CMK (cell line): Measurements from ENCODE around the gene TBC1D5.

Experiments
- DNase-seq: peaks from one replicate; pipeline ENCODE4 v3.0.0-alpha.2; 2010; ENCODE audit warnings: low read depth

TBC1D5 gene

DNA sequence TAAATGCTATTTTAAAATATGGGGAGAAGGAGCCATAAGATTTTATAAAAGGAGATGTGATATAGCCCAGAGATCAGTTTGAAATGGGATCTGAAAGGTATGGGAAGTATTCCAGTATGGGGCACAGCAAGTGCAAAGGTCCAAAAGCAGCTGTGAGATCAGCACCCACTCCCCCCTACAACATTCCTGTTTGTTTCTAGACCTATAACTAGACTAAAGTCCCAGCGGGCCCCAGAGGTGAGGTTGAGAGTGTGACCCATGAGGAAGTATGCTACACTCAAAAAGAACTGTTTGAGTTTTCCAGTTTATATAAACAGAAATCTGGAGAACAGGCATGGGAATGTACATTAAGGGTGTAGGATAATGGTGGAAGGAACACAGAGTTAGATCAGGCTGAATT is 152.5 kb downstream of the TBC1D5 start:
- DNase-seq, result no peak

DNA sequence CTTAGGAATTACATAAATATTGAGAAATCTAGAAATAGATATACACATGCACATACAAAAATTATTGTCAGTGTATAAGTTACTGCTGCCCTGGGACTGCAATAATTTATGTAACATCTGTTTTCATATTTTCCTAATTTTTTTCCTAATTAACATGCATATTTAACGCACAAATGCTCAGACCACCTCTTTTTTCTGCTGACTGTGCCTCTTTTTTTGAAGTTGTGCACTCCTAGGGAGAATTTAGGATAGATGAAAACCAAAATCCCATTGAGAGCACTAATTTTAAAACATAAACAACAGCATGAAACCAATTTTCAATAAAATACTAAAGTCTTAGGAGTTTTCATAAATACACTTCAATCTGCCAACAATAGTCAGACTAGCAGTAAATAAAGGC is 154.0 kb downstream of the TBC1D5 start:
- no peak for DNase-seq

DNA sequence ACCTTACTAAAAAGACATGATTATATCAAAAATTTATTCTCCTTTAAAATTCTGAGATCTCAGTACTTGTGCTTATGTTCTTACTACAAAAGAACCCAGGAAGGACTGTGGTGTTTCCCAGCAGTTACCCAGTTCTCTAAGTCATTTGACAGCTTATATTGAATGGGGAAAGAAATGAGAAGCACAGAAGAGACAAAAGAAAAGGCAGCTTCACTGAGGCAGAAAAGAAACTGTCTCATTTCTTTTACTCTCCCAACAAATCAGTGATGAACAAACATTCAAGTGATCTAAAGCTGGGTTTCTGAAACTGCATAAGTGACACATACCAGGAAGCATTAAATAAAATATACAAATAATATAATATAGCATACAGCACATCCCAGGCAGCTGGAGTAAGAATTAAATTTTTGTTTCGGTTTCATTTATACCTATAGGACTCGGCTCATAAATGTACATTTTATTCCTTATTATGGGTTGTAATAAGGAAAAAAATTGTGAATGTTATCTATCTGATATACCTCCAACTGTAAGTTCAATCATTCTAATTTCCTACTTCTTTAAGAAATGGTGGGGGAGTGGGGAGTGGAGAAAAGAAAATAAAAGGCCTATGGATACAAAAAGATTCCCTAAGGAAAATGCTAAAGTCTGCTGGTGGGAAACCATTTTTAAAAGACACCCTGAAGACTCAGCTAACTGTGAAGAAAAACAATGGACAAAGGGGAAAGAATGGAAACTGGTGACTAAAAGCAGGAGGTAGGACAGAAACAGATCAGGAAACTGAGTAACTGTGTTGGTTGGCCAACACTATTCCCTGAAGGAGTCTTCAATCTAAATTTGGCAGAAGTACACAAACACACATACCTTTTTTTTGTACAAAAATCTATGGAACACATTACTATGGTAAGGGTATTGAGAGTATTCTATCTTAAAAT is 156.8 kb downstream of the TBC1D5 start:
- DNase-seq, result no peak

DNA sequence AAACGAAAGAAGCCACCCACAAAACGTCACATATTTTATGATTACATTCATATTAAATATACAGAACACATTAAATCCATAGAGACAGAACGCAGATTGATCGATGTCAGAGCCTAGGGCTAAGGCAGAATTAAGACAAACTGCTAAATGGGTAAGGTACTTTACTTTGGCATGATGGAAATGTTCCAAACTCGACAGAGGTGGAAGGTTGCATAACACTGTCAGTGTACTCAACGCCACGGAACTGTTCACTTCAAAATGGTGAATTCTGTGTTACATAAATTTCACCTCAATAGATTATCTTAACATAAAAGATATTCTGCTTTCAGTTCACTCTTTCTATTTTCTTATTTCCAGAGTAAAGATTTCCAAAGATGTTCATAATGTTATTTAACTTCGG is 158.4 kb downstream of the TBC1D5 start:
- DNase-seq, result no peak

DNA sequence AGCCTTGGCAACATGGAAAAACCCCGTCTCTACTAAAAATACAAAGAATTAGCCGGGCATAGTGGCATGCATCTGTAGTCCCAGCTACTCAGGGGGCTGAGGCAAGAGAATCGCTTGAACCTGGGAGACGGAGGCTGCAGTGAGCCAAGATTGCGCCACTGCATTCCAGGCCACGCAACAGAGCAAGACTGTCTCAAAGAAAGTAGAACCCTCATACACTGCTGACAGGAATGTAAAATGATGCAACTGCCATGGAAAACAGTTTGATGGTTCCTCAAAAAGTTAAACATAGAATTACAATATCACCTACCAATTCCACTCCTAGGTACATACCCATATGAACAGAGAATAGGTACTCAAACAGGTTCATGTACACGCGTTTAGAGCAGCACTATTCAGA is 158.9 kb downstream of the TBC1D5 start:
- DNase-seq, result no peak

DNA sequence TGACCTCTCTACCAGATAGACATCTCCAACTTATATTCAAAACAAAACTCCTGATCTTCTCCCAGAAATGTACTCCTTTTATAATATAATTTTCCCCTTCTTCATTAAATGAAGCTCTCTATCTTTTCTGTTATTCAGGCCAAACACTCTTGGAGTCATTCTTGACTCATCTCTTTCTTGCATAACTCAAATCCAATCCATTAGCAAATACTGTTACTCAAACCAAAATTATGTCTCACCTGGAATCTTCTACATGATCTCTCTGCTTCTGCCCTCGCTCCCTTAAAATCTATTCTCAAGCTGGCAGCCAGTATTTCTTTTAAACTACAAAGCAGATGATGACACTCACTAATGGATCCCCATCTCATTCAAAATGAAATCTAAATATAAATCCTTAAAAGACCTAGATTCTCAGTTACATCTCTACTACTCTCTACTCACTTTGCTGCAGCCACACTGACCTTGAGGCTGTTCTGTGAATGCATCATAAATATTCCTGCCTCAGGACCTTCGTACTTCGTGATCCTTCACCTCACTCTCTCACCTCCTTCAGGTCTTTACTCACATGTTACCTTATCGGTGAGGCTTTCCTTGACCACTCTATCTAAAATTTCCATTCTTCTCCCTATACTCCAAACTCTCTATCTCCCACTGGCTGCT is 160.9 kb downstream of the TBC1D5 start:
- DNase-seq, result no peak

DNA sequence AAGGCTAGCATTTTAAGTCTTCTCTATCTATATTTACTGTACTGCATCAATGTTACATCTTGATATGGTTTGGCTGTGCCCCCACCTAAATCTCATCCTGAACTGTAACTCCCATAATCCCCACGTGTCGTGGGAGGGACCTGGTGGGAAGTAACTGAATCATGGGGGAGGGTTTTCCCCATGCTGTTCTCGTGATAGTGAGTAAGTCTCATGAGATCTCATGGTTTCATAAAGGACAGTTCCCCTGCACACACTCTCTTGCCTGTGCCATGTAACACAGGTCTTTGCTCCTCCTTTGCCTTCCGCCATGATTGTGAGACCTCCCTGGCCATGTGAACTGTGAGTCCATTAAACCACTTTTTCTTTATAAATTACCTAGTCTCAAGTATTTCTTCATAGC is 161.5 kb downstream of the TBC1D5 start:
- peak; percentile 21 for DNase-seq

DNA sequence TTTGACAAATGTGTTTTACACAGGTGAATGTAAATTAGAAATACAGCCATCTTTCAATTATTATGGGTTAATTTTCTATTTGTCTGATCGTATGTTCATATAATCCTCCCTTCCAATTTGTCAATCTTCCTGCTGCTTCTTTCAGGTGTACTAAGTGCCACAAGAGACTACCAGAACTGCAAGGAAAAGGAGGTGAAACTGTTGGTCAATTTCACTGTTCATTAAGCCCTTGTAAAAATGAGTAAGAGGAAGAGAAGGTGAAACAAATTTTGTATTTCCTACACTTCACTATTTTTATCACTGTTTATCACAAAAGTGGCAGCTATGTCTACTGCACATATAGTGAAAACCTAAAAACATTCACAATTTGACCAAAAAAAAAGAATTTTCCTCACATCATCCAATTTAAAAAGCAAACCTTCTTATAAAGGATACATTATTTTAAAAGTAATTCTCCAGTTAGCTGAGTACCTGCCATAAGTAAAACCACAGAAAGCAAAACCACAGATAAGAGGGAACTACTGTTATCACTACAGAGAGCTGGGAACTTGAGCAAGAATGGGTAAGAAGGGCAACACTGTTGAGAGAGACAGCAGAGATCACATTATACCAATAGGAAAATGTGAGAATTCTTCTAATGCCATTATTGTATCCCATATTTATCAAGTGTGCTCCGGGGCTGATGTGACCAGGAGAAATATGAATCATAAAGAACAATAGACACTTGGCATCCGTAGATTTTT is 163.0 kb downstream of the TBC1D5 start:
- no peak for DNase-seq

DNA sequence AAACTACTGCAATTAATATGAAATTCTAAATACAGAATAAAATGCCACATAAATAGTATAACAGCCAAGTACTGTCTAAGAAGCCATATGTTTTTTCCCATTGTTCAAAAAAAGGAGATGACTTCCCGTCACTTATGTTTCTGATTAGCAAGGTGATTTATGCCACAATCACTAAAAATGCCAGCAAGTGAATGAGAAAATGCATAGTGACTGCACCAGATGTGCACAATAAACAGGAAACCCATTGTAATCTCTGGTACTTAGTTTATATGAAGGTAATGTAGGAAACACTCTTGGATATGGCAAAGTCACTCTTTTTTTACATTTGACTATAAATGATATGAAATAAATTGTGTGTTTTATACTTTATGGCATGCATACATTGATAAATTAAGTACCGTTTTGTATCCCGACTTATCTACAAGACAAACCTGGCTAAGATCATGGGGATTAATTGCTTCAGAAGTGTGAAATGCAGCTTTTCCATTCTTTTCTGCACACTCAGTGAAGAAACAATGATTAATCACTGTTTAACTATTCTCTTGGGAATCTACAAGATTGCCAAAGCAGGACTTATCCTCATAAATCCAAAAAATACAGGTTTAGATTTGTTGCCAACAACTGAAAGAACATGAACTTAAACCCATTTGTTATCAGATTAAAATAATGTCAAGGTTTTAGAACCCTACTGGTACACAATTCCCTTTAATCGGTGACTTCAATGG is 164.5 kb downstream of the TBC1D5 start:
- DNase-seq, result no peak

DNA sequence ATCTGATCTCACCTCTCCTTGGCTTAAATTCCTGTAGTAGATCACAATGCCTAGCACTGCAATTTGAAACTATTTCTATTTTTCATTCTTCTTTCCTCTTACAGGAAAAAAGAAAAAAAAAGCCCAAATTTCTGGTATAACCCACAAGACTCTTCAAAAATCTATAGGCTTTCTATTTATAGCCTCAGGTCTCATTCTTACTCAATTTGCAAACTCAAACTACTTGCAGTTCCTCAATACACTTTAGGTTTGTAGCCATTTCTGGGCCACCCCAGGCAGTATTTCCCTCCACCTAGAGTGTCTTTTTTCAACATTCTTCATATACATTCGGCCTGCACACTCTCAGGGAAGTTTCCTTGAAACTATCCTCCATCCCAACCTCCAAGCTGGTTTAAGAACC is 169.0 kb downstream of the TBC1D5 start:
- DNase-seq, result no peak

DNA sequence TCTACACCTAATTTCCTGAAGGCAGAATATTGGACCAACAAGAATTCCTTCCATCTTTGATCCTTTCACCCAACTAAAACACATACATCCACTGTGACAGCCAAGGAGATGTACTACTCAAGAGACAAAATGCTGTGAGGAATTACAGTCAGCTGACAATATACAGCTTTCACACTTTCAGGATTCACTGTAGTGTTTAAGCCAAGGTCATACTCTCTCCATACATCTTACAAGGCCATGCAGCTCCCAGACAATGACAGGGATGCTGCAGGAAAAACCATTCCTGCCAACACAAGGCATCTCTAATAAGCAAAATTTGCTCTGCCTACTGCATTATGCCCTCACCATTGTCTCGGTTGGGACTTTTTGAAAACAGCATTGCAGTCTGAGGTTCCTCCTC is 170.7 kb downstream of the TBC1D5 start:
- DNase-seq, result no peak

DNA sequence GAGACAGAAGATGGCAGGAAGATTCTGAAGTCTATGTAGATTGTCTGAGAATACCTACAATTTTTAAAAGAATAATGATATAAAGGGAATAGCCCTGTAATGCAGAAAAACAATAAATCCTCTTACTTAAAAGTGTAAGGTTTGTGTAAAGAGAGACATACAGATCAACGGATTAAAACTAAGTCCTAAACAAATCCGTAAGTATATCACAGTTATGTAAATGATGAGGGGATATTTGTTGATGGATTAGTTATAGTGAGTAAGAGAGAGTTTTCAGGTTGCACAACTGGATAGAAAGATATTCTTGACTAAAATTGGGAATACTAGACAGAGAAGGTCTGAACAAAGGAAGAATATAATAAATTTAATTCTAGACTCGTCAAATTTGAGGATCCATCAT is 179.6 kb downstream of the TBC1D5 start:
- no peak for DNase-seq

DNA sequence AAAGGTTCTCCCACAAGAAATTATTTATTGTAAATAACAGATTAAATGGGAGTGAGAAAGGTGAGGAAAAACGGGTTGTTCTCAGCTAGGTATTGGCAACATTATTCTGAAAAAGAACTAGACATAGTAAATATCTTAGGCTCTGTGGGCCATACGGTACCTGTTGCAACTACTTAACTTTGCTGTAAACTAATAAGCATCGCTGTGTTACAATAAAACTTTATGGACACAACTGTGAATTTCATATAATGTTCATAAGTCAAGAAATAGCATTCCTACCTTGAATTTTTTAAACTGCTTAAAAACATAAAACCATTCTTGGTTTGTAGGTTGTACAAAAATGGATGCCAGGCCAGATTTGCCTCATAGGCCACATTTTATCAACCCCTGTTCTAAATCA is 183.9 kb downstream of the TBC1D5 start:
- no peak for DNase-seq

DNA sequence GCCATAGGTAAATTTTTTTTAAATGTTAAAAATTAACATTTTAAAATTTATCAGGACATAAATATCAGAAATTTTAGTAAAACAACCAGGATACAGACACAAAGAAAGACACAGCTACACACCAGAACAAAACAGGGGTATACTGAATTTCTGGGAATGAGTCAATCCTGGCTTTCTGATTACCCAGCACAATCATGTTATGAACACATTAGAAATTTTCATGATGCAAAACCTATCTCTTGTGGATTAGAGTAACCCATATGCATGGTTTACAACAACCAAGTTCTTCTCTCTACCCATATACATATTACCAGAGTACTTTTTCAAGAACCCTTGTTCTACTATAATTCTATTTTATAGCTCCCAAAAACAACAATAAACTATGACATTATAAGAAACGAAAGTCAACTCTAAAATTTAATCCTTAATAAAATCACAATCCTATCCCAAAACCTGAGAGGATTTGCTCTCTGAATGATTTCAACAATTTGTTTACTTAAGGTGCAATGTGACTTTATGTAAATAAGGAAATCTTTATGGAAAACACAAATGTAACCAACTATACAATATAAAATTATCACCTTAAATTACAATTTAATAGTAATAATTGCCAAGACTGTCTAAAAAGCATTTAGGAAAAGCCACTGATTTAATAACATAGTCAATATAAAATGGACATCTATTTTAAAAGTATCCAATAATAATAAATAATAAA is 184.5 kb downstream of the TBC1D5 start:
- no peak for DNase-seq

DNA sequence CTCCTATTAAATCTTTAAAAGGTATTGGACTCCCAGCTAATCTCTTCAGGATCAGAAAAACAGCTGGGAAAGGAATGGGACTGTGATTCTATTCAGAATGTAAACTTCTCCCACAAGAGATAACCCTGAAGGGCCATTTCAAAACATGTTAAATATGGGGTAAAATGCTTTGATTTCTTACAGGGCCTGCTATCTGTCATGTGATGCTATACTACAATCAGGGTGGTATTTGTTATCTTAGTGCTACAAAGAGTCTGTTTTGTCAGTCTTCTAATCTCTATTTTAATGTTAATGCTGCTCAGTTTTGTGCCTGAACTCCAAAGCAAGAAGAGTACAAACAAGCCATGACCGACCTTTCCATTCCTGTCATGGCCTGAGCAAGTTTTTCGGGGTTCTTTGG is 186.9 kb downstream of the TBC1D5 start:
- no peak for DNase-seq

DNA sequence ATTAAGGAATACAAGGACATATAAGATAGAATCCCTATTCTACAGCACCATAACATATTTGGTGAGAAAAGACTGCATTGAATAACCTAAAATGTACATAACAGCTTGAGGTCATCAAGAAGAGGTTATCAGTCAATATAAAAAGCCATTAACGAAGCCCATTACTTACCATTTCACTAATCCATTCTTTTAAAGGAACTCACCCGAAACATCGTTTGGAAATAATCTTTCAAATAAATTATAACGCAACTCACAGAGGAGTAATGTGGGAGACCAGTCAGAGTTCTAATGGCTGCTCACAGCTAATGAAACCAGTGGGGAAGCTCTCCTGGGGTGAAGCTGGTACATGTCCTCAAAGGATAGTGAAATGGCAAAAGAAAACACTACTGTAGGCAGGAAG is 188.4 kb downstream of the TBC1D5 start:
- no peak for DNase-seq

DNA sequence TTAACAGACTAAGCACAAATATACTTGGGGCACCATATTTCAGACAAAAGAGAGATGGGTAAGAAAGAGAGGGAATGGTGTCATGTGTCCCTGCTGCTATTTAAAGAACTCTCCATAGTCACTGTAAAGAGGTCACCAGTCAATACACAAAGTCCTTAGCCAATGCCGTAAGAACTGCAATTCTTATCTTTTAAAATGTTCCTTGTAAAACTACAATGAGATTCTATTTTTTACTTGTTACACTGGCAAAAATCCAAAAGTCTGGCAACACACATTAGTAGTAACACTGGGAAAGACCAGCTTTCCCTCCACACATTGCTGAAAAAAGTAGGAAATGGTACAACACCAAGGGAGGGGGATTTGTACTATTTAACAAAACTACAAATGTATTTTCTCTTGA is 189.4 kb downstream of the TBC1D5 start:
- no peak for DNase-seq

DNA sequence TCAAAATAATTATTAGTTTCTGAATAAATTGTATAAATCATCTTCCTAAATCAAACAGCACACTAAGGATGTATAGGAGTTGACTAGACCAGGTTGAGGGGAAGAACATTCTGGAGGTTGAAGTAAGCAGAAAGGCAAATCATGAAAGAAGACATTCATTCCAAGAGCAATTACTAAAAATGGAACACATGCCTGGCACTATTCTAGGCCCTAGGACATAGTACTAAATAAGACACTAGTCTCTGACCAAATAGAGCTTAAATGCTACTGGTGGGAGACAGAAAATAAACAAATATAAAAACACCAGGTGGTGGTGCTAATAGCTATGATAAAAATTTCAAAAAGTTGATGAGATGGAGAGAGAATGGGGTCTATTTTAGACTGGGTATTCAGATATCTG is 190.1 kb downstream of the TBC1D5 start:
- DNase-seq, result no peak

DNA sequence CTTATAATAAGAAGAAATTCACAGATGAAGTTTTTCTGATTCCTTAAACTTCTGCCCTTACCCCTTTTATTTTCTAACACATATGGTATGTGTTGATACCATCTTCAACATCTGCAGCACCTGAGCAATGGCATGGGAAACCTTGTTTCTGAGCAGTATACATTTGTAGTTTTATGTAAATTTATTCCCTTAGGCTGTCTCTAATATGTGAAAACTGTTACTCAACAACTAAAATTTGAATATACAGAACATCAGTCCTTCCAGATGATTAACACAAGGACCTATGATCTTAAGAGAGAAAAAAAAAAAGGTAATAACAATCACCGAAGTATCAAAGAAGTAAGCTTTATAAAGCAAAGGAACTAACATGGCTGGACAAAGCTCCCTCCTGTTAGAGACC is 190.5 kb downstream of the TBC1D5 start:
- DNase-seq, result no peak

DNA sequence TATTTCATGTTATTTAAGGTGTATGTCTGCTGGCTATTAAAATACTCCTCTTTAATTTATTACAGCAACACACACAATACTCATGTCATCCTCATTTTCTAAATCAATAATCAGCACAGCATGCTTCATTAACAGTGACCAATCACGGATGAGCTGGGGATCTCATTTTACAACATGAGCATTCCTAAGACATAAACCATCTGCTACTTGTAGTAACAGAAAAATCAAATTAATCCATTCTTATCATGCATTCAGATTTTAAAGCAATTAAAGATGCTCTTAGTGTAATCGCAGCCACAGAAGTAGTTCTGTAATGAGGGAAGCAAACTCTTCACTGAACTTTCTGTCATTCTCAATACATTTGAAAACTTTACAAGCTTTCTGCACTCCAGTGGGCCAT is 191.1 kb downstream of the TBC1D5 start:
- DNase-seq, result no peak

DNA sequence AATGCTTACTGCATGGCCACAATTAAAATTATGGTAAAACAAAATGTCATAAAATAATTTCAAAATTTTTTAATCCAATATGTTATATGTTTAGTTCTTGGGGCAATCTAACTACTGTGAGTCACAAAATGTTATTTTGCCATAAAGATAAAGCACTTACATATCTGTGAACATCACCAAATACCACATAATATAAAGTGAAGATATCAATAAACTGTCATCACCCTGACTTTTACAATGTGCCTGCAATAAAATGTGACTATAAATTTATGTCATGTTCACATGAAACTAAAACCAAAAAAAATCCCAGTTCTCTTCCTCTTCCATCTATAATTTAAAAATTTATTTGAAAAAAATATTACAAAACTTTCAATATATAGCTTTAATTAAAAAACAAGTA is 191.8 kb downstream of the TBC1D5 start:
- no peak for DNase-seq
